HUES64 (cell line): ENCODE data around the gene NMBR.
A peak's percentile ranks its signal among the peaks of the same experiment; 100 is the strongest.
"Not testable (repeated sequence)": the region's sequence is repeated elsewhere in the genome, so short reads cannot be mapped to it uniquely, and the experiment has no call there.

Experiments used
- H3K27ac ChIP-seq: 2 replicates; pipeline ENCODE4 v1.7.0; 2013; ENCODE audit warnings: low read depth, low read length, inconsistent platforms
- H3K27me3 ChIP-seq: 2 replicates; pipeline ENCODE4 v1.6.1; 2013; ENCODE audit warnings: mild to moderate bottlenecking, low read length; ENCODE audit not compliant: insufficient read depth
- H3K36me3 ChIP-seq: 2 replicates; pipeline ENCODE4 v1.6.1; 2013; ENCODE audit warnings: mild to moderate bottlenecking, low read length; ENCODE audit not compliant: insufficient read depth
- H3K4me1 ChIP-seq: 2 replicates; pipeline ENCODE4 v1.6.1; 2013; ENCODE audit warnings: mild to moderate bottlenecking, low read length, moderate library complexity; ENCODE audit not compliant: insufficient read depth
- H3K4me3 ChIP-seq: 2 replicates; pipeline ENCODE4 v1.5.1; 2013; ENCODE audit warnings: mild to moderate bottlenecking, low read length, moderate library complexity
- H3K9ac ChIP-seq: 2 replicates; pipeline ENCODE4 v1.6.1; 2013; ENCODE audit warnings: mild to moderate bottlenecking, low read depth, low read length
- H3K9me3 ChIP-seq: 2 replicates; pipeline ENCODE4 v1.6.1; 2013; ENCODE audit warnings: low read depth, low read length; ENCODE audit not compliant: insufficient read depth
- WGBS: fragments of 150-250, 120-280 bp; methylation state at CpG from one replicate; pipeline ENCODE4 v1.1.7; 2013; ENCODE audit warnings: missing lambda C conversion rate; 5-methylcytosine and 5-hydroxymethylcytosine counted together

NMBR gene

DNA sequence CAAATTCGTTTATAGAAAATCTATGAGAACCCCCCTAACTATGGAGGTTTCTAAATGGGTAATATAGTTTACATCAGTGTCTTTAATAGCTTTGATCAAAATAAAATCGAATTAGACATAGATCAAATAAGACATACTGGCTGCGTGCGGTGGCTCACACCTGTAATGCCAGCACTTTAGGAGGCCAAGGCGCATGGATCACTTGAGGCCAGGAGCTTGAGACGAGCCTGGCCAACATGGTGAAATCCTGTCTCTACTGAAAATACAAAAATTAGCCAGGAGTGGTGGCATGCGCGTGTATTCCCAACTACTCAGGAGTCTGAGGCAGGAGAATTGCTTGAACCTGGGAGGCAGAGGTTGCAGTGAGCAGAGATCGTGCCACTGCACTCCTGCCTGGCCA lies 36.1 kb downstream of the NMBR start:
- not testable (repeated sequence) for H3K4me3 ChIP-seq, H3K9ac ChIP-seq, H3K9me3 ChIP-seq, H3K27me3 ChIP-seq, H3K36me3 ChIP-seq, H3K27ac ChIP-seq, H3K4me1 ChIP-seq
- 95% methylated on average over 8 of the region's 9 CpGs for WGBS

DNA sequence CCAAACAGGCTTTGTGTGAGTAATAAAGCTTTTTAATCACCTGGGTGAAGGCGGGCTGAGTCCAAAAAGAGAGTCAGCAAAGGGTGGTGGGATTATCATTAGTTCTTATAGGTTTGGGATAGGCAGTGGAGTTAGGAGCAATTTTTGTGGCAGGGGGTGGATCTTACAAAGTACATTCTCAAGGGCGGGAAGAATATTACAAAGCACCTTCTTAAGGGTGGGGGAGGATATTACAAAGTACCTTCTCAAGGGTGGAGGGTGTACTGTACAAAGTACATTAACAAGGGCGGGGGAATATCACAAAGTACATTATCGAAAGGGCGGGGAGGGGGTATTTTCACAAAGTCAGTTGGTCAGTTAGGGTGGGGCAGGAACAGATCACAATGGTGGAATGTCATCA lies 42.1 kb downstream of the NMBR start:
- not testable (repeated sequence) for H3K4me3 ChIP-seq, H3K9me3 ChIP-seq, H3K4me1 ChIP-seq, H3K27ac ChIP-seq, H3K36me3 ChIP-seq, H3K27me3 ChIP-seq, H3K9ac ChIP-seq
- WGBS = 97% methylated on average over 5 of the region's 5 CpGs

DNA sequence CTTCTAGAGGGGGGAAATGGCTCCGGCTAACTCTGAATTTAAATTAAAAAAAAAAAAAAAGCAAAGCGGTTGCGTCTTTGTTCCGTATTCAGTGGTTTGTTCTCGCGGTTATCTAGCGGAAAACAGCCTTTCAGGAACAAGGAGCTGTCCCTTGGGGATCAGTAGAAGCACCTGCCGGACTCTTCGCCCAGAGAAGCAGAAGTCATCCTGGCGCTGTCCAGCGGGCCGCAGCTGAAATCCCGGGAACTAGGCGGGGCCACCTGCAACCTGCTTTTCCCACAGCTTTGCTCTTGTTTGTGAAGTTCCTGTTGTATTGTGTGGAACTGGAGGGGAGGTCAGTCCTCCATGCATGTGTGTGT lies 58.1 kb downstream of the NMBR start:
- H3K27ac ChIP-seq = no peak overlapping the region
- no peaks in the 10 kb centered on the region for H3K9me3 ChIP-seq
- no peaks in the 10 kb centered on the region for H3K36me3 ChIP-seq
- peak overlapping the region; percentile 47 for H3K4me3 ChIP-seq
- 42% methylated on average over 14 of the region's 14 CpGs for WGBS
- H3K4me1 ChIP-seq = no peaks in the 10 kb centered on the region
- peaks cover 20% of the 10 kb centered on the region for H3K27me3 ChIP-seq
- H3K9ac ChIP-seq = no peak overlapping the region

DNA sequence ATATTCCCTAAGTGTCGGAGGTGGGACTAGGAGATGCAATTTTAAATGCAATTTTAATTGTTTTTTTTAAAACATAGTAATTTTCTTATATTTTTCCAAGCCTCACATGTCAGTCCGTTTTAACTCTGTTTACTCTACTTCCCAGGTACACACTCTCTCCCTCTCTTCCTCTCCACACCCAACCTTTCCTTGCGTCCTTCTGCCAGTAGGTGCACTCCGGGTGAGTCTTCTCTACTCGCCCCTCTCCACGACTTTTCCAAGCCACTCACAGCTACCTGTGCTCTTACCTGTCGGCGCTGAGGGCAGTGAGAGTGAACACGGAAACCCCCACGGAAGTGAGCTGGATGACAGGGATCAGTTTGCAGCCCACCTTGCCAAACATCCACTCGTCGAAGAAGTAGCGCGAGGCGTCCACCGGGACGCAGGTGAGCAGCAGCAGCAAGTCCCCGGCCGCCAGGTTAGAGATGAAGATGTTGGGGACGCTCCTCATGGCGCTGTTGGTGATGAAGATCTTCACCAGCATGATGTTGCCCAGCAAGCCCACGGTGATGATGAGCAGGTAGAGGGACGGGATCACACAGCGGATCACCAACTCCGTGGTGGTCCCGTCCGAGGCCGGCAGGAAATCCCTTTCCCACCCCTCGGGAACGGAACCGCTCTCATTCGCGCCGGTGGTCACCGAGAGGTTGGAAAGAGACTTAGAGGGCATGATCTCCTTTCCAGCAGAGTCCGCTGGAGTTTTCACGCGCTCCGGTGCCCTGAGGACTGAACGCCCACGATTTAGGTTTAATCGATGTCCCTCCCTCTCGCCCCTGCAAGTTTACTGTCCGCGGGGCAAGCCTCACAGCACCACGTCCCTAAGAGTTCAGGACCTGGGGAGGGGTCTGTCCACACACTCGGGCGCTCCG lies 58.7 kb downstream of the NMBR start:
- 64% methylated on average over 48 of the region's 49 CpGs for WGBS
- no peaks in the 10 kb centered on the region for H3K36me3 ChIP-seq
- no peaks in the 10 kb centered on the region for H3K9me3 ChIP-seq
- peak overlapping the region; percentile 47 for H3K4me3 ChIP-seq
- peaks cover 20% of the 10 kb centered on the region for H3K27me3 ChIP-seq
- no peaks in the 10 kb centered on the region for H3K4me1 ChIP-seq
- H3K9ac ChIP-seq = no peak overlapping the region
- H3K27ac ChIP-seq = no peak overlapping the region

DNA sequence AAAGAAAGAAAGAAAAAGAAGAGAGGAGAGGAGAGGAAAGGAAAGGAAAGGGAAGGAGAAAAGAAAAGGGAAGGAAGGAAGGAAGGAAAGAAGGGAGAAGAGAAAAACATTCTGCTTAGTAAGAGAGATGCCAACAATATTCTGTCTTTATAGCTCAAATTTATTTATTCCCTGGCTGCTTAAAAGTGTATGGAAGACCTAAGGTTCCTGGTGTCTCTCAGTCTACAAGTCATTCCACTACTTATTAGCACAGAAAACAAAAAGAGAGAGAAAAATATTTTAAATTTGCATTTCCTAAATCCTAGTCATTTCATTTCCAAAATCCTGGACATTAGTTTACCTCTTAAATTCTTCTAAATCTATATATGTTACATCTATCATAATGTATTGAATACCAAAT lies 67.8 kb downstream of the NMBR start:
- Histone ChIP-seq H3K4me3 (no peak overlapping the region), H3K9ac (no peak overlapping the region), H3K9me3 (no peaks in the 10 kb centered on the region), H3K4me1 (no peaks in the 10 kb centered on the region), H3K27me3 (no peaks in the 10 kb centered on the region), H3K36me3 (no peaks in the 10 kb centered on the region), H3K27ac (no peak overlapping the region)

DNA sequence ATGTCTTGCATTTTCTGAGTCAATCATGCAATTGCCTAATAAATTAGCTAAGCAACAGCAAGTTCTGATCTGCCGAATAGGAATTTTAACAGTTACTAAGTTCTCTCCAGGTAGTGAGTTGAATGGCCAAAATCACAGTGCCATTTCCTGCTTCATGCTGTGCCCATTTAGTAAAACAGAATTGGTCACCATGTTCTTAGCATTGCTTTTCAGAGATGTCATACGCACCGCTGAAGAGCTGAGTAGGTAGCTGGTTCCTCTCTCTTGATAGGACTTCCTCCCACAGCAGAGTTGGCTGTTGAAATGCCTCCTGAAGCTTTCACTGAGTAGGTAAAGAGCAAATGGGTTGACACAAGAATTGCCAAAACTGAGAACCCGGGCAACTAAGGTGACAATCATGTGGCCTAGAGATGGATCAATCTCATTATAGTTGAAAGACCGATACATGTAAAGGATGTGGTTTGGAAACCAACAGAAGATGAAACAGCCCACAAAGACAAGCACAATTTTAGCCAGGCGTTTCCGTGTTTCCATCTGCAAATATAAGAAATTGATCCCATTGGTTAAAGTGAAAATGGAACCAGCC lies 71.3 kb downstream of the NMBR start:
- Histone ChIP-seq H3K27ac (no peak overlapping the region), H3K9ac (no peak overlapping the region)
- 93% methylated on average over 7 of the region's 7 CpGs for WGBS

DNA sequence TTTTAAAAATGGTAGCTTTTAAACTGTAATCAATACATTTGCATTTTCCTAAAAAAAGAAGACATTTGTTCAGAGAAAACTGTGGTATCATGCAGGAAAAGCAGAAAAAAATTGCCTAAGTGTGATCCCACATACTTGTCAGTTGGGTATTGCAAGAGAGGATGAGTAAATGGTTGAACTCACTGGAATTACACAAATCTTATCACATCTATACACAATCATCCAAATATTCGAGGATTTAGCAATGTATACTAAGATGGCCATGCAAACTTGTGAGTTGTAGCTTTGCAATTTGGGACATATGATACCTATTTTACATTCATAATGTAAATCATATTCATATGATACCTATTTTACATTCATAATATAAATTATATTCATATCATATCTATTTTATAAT lies 72.4 kb downstream of the NMBR start:
- no CpG with 5 or more reads among the region's 1 CpG for WGBS
- no peaks in the 10 kb centered on the region for H3K4me1 ChIP-seq
- H3K4me3 ChIP-seq = no peak overlapping the region
- H3K9me3 ChIP-seq = no peaks in the 10 kb centered on the region
- no peak overlapping the region for H3K9ac ChIP-seq
- no peaks in the 10 kb centered on the region for H3K36me3 ChIP-seq
- H3K27ac ChIP-seq = no peak overlapping the region
- no peaks in the 10 kb centered on the region for H3K27me3 ChIP-seq

More for the DNA sequence above, 71.3 kb downstream of the NMBR start:
- H3K9me3 ChIP-seq = no peaks in the 10 kb centered on the region
- H3K36me3 ChIP-seq = no peaks in the 10 kb centered on the region
- no peaks in the 10 kb centered on the region for H3K27me3 ChIP-seq
- H3K4me3 ChIP-seq = no peak overlapping the region
- H3K4me1 ChIP-seq = no peaks in the 10 kb centered on the region

DNA sequence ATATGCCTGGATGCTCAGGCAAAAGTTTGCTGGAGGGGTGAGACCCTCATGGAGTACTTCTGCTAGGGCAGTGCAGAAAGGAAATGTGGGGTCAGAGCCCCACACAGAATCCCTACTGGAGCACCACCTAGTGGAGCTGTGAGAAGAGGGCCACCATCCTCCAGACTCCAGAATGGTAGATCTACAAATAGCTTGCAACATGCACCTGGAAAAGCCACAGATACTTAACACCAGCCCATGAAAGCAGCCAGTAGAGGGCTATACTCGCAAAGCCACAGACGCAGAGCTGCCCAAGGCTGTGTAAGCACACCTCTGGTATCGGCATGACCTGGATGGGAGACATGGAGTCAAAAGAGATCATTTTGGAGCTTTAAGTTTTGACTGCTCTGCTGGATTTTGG lies 74.9 kb downstream of the NMBR start:
- H3K27ac ChIP-seq = no peak overlapping the region
- H3K4me3 ChIP-seq = no peak overlapping the region
- H3K4me1 ChIP-seq = no peaks in the 10 kb centered on the region
- WGBS = 89% methylated on average over 3 of the region's 3 CpGs
- H3K9me3 ChIP-seq = no peaks in the 10 kb centered on the region
- no peaks in the 10 kb centered on the region for H3K27me3 ChIP-seq
- no peaks in the 10 kb centered on the region for H3K36me3 ChIP-seq
- H3K9ac ChIP-seq = no peak overlapping the region

DNA sequence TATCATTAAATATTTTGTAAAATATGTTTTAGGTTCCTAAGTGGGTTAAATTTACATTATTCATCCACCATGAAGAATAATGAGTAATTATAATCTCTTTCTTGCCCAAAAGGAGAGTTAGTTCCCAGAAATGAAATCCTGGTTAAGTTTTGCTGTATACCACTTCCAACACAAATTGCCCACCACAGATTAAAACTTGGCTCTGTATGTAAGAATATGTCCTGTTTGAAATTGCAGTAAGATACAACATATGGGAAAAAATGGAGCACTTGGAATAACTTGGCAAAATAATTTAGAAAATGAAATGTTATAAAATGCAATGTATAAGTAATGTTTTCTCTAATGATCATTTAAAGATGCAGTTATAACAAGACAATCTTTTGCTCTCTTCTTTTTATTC lies 78.5 kb downstream of the NMBR start:
- no peaks in the 10 kb centered on the region for H3K9me3 ChIP-seq
- no peaks in the 10 kb centered on the region for H3K27me3 ChIP-seq
- H3K4me1 ChIP-seq = no peaks in the 10 kb centered on the region
- no peak overlapping the region for H3K27ac ChIP-seq
- no peak overlapping the region for H3K4me3 ChIP-seq
- H3K9ac ChIP-seq = no peak overlapping the region
- H3K36me3 ChIP-seq = no peaks in the 10 kb centered on the region

DNA sequence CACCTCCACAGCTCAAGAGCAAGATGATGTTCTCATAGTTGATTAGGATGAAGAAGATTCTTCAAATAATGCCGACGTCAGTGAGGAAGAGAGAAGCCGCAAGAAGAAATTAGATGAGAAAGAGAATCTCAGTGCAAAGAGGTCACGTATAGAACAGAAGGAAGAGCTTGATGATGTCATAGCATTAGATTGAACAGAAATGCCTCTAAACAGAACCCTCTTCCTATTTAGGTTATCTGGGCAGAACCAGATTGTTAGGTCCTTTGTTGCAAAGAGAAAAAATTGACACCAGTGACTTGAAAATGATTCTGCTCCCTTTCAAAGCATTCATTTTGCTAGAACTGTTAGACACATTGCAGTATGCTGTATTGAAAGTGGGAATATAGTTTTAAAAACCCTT lies 84.1 kb downstream of the NMBR start:
- H3K4me3 ChIP-seq, H3K9ac ChIP-seq, H3K9me3 ChIP-seq, H3K27me3 ChIP-seq, H3K4me1 ChIP-seq, H3K27ac ChIP-seq, H3K36me3 ChIP-seq: not testable (repeated sequence)
- WGBS = 87% methylated on average over 4 of the region's 4 CpGs

DNA sequence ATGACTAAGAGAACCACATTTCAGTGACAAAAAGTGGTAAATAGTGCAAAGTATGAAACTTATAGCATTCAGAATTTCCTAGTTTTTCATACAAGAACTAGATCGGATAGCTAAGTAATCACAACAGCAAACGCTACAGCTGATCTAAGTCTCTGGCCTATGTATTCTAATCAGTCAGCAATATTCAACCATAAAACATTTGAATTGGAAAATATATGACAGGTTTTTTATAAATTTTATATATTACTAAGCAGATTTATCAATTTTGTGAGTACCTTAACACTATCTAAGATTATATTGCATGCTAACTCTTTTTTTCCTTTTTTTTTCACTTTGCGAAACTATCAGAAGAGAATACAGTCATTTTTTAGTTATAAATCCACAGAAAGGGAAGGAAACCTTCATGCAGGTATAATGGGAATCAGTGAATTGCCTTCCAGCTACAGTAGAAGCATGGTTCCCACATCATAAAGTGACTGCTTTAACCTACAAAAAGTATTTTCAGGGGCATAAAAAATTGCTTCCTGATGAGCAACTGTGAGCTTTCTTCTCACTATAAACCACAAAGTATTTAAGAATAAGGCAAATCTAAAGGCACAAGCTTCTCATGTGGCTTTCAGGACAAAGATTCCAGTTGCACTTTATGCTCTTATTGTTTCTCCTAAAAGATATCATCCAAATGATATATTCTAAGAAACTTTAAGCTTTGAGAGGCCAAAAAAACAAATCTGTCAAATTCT lies 88.2 kb downstream of the NMBR start:
- Histone ChIP-seq H3K27me3 (no peaks in the 10 kb centered on the region), H3K36me3 (no peaks in the 10 kb centered on the region), H3K27ac (no peak overlapping the region), H3K4me1 (no peaks in the 10 kb centered on the region), H3K9ac (no peak overlapping the region), H3K9me3 (no peaks in the 10 kb centered on the region), H3K4me3 (no peak overlapping the region)
- WGBS = 100% methylated on average over 2 of the region's 3 CpGs
